Parathyroid adenoma (tissue), 2 donors: ENCODE results near the gene RNPEPL1.
"Not testable (repeated sequence)": the region's sequence is repeated elsewhere in the genome, so short reads cannot be mapped to it uniquely, and the experiment has no call there.

Source experiments
- H2AFZ ChIP-seq: fragments of 300-600 bp; sonication (generic); one replicate; pipeline ENCODE4 v1.7.0; 2017; ENCODE audit warnings: antibody characterized with exemption, mild to moderate bottlenecking
- H3K27ac ChIP-seq: fragments of 300-600 bp; sonication (generic); one replicate; pipeline ENCODE4 v1.7.0; 2017
- H3K27me3 ChIP-seq: fragments of 300-600 bp; sonication (generic); one replicate; pipeline ENCODE4 v1.7.0; 2017; ENCODE audit warnings: low read length; ENCODE audit not compliant: control insufficient read depth, insufficient read depth
- H3K36me3 ChIP-seq: fragments of 300-600 bp; sonication (generic); one replicate; pipeline ENCODE4 v1.7.0; 2017; ENCODE audit warnings: low read length; ENCODE audit not compliant: control insufficient read depth, insufficient read depth
- H3K4me1 ChIP-seq: fragments of 300-600 bp; sonication (generic); one replicate; pipeline ENCODE4 v1.7.0; 2017; ENCODE audit warnings: control low read depth
- H3K4me2 ChIP-seq: fragments of 300-600 bp; sonication (generic); one replicate; pipeline ENCODE4 v1.7.0; 2017; ENCODE audit warnings: low read length
- H3K4me3 ChIP-seq: fragments of 300-600 bp; sonication (generic); one replicate; pipeline ENCODE4 v1.7.0; 2017; ENCODE audit warnings: low read depth, low read length
- H3K79me2 ChIP-seq: fragments of 300-600 bp; sonication (generic); one replicate; pipeline ENCODE4 v1.7.0; 2017; ENCODE audit warnings: control low read depth
- H3K9ac ChIP-seq: fragments of 300-600 bp; sonication (generic); one replicate; pipeline ENCODE4 v1.7.0; 2017; ENCODE audit warnings: mild to moderate bottlenecking
- H3K9me3 ChIP-seq: fragments of 300-600 bp; sonication (generic); one replicate; pipeline ENCODE4 v1.7.0; 2017; ENCODE audit warnings: low read length; ENCODE audit not compliant: control insufficient read depth
- TF ChIP-seq, protein P1 (sequence below): fragments of 300-600 bp; sonication (generic); IDR thresholded peaks from one replicate; pipeline ENCODE4 v1.7.0; 2017; ENCODE audit warnings: antibody characterized with exemption, mild to moderate bottlenecking
- donor health status: primary hyperparathyroidism.

The RNPEPL1 gene

DNA sequence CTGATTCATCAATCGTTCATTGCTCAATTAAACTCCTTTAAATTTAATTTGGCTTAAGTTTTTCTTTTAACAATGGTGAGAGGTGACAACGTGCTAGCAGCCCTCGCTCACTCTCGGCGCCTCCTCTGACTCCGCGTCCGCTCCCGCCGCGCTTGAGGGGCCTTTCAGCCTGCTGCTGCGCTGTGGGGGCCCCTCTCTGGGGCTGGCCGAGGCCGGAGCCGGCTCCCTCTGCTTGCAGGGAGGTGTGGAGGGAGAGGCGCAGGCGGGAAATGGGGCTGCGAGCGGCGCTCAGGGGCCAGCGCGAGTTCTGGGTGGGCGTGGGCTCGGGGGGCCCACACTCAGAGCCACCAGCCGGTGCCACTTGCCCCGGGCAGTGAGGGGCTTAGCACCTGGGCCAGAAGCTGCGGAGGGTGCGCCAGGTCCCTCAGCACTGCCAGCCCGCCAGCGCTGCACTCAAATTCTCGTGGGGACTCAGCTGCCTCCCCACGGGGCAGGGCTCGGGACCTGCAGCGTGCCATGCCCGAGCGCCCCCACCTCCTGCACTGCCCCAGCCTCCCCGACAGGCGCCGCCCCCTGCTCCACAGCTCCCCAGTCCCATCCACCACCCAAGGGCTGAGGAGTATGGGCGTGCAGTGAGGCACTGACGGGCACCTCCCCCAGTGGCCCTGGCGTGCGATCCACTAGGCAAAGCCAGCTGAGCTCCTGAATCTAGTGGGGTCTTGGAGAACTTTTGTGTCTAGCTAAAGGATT lies 30.1 kb upstream of the RNPEPL1 start:
- Histone ChIP-seq H3K4me2 (no peak overlapping the region), H3K27me3 (no peaks in the 10 kb centered on the region), H3K4me3 (no peak overlapping the region), H2AFZ (no peak overlapping the region), H3K9me3 (no peaks in the 10 kb centered on the region), H3K9ac (no peak overlapping the region), H3K27ac (no peak overlapping the region), H3K36me3 (no peaks in the 10 kb centered on the region), H3K4me1 (no peaks in the 10 kb centered on the region), H3K79me2 (no peaks in the 10 kb centered on the region)
- TF ChIP-seq, protein P1, sequence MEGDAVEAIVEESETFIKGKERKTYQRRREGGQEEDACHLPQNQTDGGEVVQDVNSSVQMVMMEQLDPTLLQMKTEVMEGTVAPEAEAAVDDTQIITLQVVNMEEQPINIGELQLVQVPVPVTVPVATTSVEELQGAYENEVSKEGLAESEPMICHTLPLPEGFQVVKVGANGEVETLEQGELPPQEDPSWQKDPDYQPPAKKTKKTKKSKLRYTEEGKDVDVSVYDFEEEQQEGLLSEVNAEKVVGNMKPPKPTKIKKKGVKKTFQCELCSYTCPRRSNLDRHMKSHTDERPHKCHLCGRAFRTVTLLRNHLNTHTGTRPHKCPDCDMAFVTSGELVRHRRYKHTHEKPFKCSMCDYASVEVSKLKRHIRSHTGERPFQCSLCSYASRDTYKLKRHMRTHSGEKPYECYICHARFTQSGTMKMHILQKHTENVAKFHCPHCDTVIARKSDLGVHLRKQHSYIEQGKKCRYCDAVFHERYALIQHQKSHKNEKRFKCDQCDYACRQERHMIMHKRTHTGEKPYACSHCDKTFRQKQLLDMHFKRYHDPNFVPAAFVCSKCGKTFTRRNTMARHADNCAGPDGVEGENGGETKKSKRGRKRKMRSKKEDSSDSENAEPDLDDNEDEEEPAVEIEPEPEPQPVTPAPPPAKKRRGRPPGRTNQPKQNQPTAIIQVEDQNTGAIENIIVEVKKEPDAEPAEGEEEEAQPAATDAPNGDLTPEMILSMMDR: no peak

DNA sequence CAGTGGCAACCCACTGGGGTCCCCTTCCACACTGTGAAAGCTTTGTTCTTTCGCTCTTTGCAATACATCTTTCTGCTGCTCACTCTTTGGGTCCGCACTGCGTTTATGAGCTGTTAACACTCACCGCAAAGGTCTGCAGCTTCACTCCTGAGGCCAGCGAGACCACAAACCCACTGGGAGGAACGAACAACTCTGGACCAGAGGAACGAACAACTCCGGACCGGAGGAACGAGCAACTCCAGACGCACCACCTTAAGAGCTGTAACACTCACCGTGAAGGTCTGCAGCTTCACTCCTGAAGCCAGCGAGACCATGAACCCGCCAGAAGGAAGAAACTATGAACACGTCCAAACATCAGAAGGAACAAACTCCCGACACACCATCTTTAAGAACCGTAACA lies 29.2 kb upstream of the RNPEPL1 start:
- H3K27me3 ChIP-seq, H3K36me3 ChIP-seq, H3K27ac ChIP-seq, H3K9ac ChIP-seq, H2AFZ ChIP-seq, H3K4me2 ChIP-seq, H3K4me3 ChIP-seq, H3K79me2 ChIP-seq, H3K4me1 ChIP-seq, H3K9me3 ChIP-seq: not testable (repeated sequence)

GRCh38 chr2:240539906-240540305 lies 28.4 kb upstream of the RNPEPL1 start:
- H3K4me1 ChIP-seq: no peaks in the 10 kb centered on the region
- H2AFZ ChIP-seq: no peak overlapping the region
- no peaks in the 10 kb centered on the region for H3K27me3 ChIP-seq
- no peak overlapping the region for H3K4me2 ChIP-seq
- TF ChIP-seq, protein P1: no peak
- no peaks in the 10 kb centered on the region for H3K79me2 ChIP-seq
- no peak overlapping the region for H3K27ac ChIP-seq
- no peaks in the 10 kb centered on the region for H3K9me3 ChIP-seq
- H3K4me3 ChIP-seq: no peak overlapping the region
- no peak overlapping the region for H3K9ac ChIP-seq
- no peaks in the 10 kb centered on the region for H3K36me3 ChIP-seq

GRCh38 chr2:240551288-240551687 lies 17.0 kb upstream of the RNPEPL1 start:
- H3K27ac ChIP-seq: no peak overlapping the region
- H3K4me2 ChIP-seq: no peak overlapping the region
- H3K36me3 ChIP-seq: no peaks in the 10 kb centered on the region
- peaks cover 16% of the 10 kb centered on the region for H3K79me2 ChIP-seq
- no peak overlapping the region for H3K4me3 ChIP-seq
- H2AFZ ChIP-seq: no peak overlapping the region
- TF ChIP-seq, protein P1: no peak
- no peak overlapping the region for H3K9ac ChIP-seq
- H3K9me3 ChIP-seq: no peaks in the 10 kb centered on the region
- no peaks in the 10 kb centered on the region for H3K4me1 ChIP-seq
- H3K27me3 ChIP-seq: no peaks in the 10 kb centered on the region

GRCh38 chr2:240551811-240552210 lies 16.5 kb upstream of the RNPEPL1 start:
- Histone ChIP-seq H3K27ac (no peak overlapping the region), H3K36me3 (no peaks in the 10 kb centered on the region), H3K4me1 (no peaks in the 10 kb centered on the region), H3K27me3 (no peaks in the 10 kb centered on the region), H3K9ac (no peak overlapping the region), H3K4me2 (no peak overlapping the region), H3K4me3 (no peak overlapping the region), H3K9me3 (no peaks in the 10 kb centered on the region), H3K79me2 (peaks cover 20% of the 10 kb centered on the region), H2AFZ (no peak overlapping the region)
- TF ChIP-seq, protein P1: no peak
